Caco-2 (cell line): ENCODE results near the gene AAGAB. TPM values are rescaled to one million over a fixed set of nuclear protein-coding genes. Genes with fewer than 3 reads are reported as not detected.

Experiments
- BruUV-seq: library from RNA; stranded (reverse); fragments of 400-500 nt; replicated peaks from 2 replicates; lab custom pipeline; 2021; lab: Mats Ljungman, UMichigan
- CTCF ChIA-PET: fragments of 300-600 bp; sonication (Branson Sonifier 250); formaldehyde crosslinking; loops from one replicate; lab custom pipeline; 2022; ENCODE audit warnings: antibody characterized with exemption; lab: Charles Lee
- POLR2A ChIA-PET: fragments of 300-600 bp; sonication (Branson Sonifier 250); formaldehyde crosslinking; loops from one replicate; lab custom pipeline; 2022; ENCODE audit warnings: antibody characterized with exemption; lab: Charles Lee
- DNase-seq, 2 experiments: peaks; one replicate each; pipeline versions ENCODE4 v3.0.0 to v3.0.0-alpha.2; 2020 to 2022
- H3K27me3 ChIP-seq: replicated peaks from 2 replicates; pipeline ENCODE4 v1.6.0; 2011; ENCODE audit warnings: low read length; ENCODE audit not compliant: control insufficient read depth, insufficient read depth
- H3K36me3 ChIP-seq: 2 replicates; pipeline ENCODE4 v1.5.1; 2011; ENCODE audit warnings: low read length; ENCODE audit not compliant: control insufficient read depth, insufficient read depth
- H3K4me1 ChIP-seq: fragments of 250-450 bp; sonication (Bioruptor Pico); 2 replicates; pipeline ENCODE4 v1.5.1; 2020; ENCODE audit warnings: mild to moderate bottlenecking
- H3K4me3 ChIP-seq: 2 replicates; pipeline ENCODE4 v1.5.1; 2011; ENCODE audit warnings: low read depth, mild to moderate bottlenecking, control low read depth, low read length
- H3K9me3 ChIP-seq: fragments of 250-450 bp; sonication (Bioruptor Pico); 2 replicates; pipeline ENCODE4 v1.5.1; 2020; ENCODE audit warnings: mild to moderate bottlenecking, moderate library complexity
- H3K27ac Mint-ChIP-seq: one replicate; pipeline ENCODE4 v1.8.0; 2022; ENCODE audit warnings: mixed read lengths; ENCODE audit not compliant: unreplicated experiment
- H3K27me3 Mint-ChIP-seq: one replicate; pipeline ENCODE4 v1.8.0; 2022; ENCODE audit warnings: mixed read lengths; ENCODE audit not compliant: insufficient read depth, unreplicated experiment
- H3K36me3 Mint-ChIP-seq: one replicate; pipeline ENCODE4 v1.8.0; 2022; ENCODE audit warnings: mild to moderate bottlenecking, mixed read lengths; ENCODE audit not compliant: insufficient read depth, unreplicated experiment
- H3K4me1 Mint-ChIP-seq: one replicate; pipeline ENCODE4 v1.8.0; 2022; ENCODE audit warnings: low read depth, mixed read lengths; ENCODE audit not compliant: unreplicated experiment
- H3K4me3 Mint-ChIP-seq: one replicate; pipeline ENCODE4 v1.8.0; 2022; ENCODE audit warnings: mild to moderate bottlenecking, moderate library complexity, mixed read lengths; ENCODE audit not compliant: unreplicated experiment
- H3K9me3 Mint-ChIP-seq: one replicate; pipeline ENCODE4 v1.8.0; 2022; ENCODE audit warnings: mixed read lengths; ENCODE audit not compliant: unreplicated experiment
- intact Hi-C: fragments of 100-400 bp; cut with micrococcal nuclease; formaldehyde crosslinking; loops from one replicate; pipeline ENCODE4 v1.10.0; 2022; ENCODE audit not compliant: unreplicated experiment
- total RNA-seq: library from RNA; stranded (reverse); gene quantifications from 2 replicates; pipeline ENCODE4 v1.2.3, GENCODE V29; 2022
- TF ChIP-seq, protein P1 (sequence below), 2 experiments: fragments of 200-600 bp in 1 of 2; IDR thresholded peaks; 1 replicate in 1 of 2; 2 replicates in 1 of 2; pipeline versions ENCODE4 v1.5.1 to v1.8.0; 2011 to 2022; ENCODE audit warnings: antibody characterized with exemption in 1 of 2, control low read depth in 1 of 2, inconsistent platforms in 1 of 2, low read depth in 1 of 2, low read length in 1 of 2, mild to moderate bottlenecking in 1 of 2, moderate library complexity in 1 of 2; ENCODE audit not compliant: insufficient read depth in 1 of 2, severe bottlenecking in 1 of 2, unreplicated experiment in 1 of 2

Gene AAGAB
- total RNA-seq, 1 experiment from 2014 or later = 64.6 TPM

GRCh38 chr15:67207555-67208207 lies 46.8 kb downstream of the AAGAB start:
- Histone ChIP-seq H3K9me3 (no peaks in the 10 kb centered on the region), H3K27me3 (no peaks in the 10 kb centered on the region), H3K36me3 (no peaks in the 10 kb centered on the region), H3K4me1 (no peaks in the 10 kb centered on the region), H3K4me3 (no peak overlapping the region)
- CTCF ChIA-PET = no interaction called here
- Mint-ChIP-seq H3K27ac (no peak overlapping the region), H3K27me3 (no peaks in the 10 kb centered on the region), H3K36me3 (peaks cover 35% of the 10 kb centered on the region), H3K4me1 (no peaks in the 10 kb centered on the region), H3K4me3 (no peak overlapping the region), H3K9me3 (no peaks in the 10 kb centered on the region)
- no peak for DNase-seq
- BruUV-seq = no TSS peak
- TF ChIP-seq, protein P1, sequence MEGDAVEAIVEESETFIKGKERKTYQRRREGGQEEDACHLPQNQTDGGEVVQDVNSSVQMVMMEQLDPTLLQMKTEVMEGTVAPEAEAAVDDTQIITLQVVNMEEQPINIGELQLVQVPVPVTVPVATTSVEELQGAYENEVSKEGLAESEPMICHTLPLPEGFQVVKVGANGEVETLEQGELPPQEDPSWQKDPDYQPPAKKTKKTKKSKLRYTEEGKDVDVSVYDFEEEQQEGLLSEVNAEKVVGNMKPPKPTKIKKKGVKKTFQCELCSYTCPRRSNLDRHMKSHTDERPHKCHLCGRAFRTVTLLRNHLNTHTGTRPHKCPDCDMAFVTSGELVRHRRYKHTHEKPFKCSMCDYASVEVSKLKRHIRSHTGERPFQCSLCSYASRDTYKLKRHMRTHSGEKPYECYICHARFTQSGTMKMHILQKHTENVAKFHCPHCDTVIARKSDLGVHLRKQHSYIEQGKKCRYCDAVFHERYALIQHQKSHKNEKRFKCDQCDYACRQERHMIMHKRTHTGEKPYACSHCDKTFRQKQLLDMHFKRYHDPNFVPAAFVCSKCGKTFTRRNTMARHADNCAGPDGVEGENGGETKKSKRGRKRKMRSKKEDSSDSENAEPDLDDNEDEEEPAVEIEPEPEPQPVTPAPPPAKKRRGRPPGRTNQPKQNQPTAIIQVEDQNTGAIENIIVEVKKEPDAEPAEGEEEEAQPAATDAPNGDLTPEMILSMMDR (IDR thresholded peaks at IDR 0.05; ENCODE audit: insufficient read depth in 1 of 2, low read depth in 1 of 2, low read length in 1 of 2, severe bottlenecking in 1 of 2, unreplicated experiment in 1 of 2) = no peak
- intact Hi-C loops = no loop called here
- POLR2A ChIA-PET = no interaction called here

- intact Hi-C loops = loop anchor here (5.0 kb wide), 2 partner anchors 136 to 256 kb away; partner anchors contain the start of gene SMAD3
- Mint-ChIP-seq H3K9me3 (no peaks in the 10 kb centered on the region), H3K27me3 (no peaks in the 10 kb centered on the region), H3K4me1 (no peaks in the 10 kb centered on the region), H3K4me3 (no peak overlapping the region), H3K36me3 (peaks cover 48% of the 10 kb centered on the region), H3K27ac (no peak overlapping the region)
- CTCF ChIA-PET = no interaction called here
- H3K4me3 ChIP-seq = no peak overlapping the region
- no peaks in the 10 kb centered on the region for H3K36me3 ChIP-seq
- peaks cover 16% of the 10 kb centered on the region for H3K4me1 ChIP-seq
- no peaks in the 10 kb centered on the region for H3K27me3 ChIP-seq
- POLR2A ChIA-PET = no interaction called here
- no peaks in the 10 kb centered on the region for H3K9me3 ChIP-seq
- no TSS peak for BruUV-seq
- no peak for DNase-seq
- TF ChIP-seq, protein P1 (IDR thresholded peaks at IDR 0.05; ENCODE audit: insufficient read depth in 1 of 2, low read depth in 1 of 2, low read length in 1 of 2, severe bottlenecking in 1 of 2, unreplicated experiment in 1 of 2) = no peak
Observed at GRCh38 chr15:67202991-67203390, 51.5 kb downstream of the AAGAB start.

DNA sequence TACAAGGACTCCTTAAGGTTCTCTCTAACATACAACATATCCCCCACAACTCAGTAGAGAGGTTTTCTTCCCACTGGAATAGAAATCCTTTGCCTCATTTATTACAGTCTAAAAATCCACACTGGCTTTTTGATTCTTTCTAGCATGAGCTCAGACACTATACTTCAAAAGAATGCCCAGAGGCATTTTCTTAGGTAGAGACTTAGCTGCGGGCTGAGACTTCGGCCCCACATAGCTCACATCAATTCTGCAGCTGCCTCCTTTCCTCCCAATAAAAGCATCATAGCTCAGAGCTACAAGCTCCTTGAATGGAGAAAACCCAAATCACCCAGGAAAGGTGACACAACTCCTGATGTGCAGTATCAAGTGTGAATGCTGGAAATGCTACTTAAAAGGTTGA lies 52.4 kb downstream of the AAGAB start:
- intact Hi-C loops = loop anchor here (5.0 kb wide), 2 partner anchors 135 to 255 kb away; partner anchors contain the start of gene SMAD3
- TF ChIP-seq, protein P1 (IDR thresholded peaks at IDR 0.05; ENCODE audit: insufficient read depth in 1 of 2, low read depth in 1 of 2, low read length in 1 of 2, severe bottlenecking in 1 of 2, unreplicated experiment in 1 of 2) = no peak
- no peaks in the 10 kb centered on the region for H3K9me3 Mint-ChIP-seq
- no peak overlapping the region for H3K4me3 Mint-ChIP-seq
- no peaks in the 10 kb centered on the region for H3K4me1 Mint-ChIP-seq
- Histone ChIP-seq H3K4me3 (no peak overlapping the region), H3K27me3 (no peaks in the 10 kb centered on the region), H3K4me1 (peaks cover 16% of the 10 kb centered on the region), H3K9me3 (no peaks in the 10 kb centered on the region), H3K36me3 (no peaks in the 10 kb centered on the region)
- no peak for DNase-seq
- ChIA-PET POLR2A (no interaction called here), CTCF (no interaction called here)
- H3K27ac Mint-ChIP-seq = no peak overlapping the region
- H3K27me3 Mint-ChIP-seq = no peaks in the 10 kb centered on the region
- TSS peak; percentile 89 for BruUV-seq
- H3K36me3 Mint-ChIP-seq = peaks cover 56% of the 10 kb centered on the region
